T follicular helper cell (primary cell): ENCODE results near the gene RACGAP1.

ENCODE experiments used
- DNase-seq: peaks from one replicate; pipeline ENCODE4 v3.0.0-alpha.2; 2020; ENCODE audit warnings: low read depth

RACGAP1 gene

DNA sequence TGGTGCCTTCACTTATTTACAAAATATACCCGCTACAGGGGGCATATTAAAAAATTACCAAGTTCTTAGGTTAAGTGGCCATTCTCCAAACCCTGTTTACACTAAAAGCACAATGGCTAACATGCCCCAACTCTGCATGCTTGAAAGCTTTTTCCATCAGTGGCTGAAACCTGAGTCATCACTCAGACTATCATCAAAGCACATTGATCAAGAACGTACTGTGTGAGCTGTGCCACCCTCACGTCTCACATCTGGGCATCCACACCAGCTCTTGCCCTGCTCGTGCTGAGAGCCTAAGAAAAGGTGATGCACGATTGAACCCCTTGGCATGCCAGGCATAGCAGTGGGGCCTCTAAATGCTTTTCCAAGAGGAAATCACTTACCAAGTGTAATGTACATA is 39.3 kb downstream of the RACGAP1 start:
- DNase-seq, result no peak

DNA sequence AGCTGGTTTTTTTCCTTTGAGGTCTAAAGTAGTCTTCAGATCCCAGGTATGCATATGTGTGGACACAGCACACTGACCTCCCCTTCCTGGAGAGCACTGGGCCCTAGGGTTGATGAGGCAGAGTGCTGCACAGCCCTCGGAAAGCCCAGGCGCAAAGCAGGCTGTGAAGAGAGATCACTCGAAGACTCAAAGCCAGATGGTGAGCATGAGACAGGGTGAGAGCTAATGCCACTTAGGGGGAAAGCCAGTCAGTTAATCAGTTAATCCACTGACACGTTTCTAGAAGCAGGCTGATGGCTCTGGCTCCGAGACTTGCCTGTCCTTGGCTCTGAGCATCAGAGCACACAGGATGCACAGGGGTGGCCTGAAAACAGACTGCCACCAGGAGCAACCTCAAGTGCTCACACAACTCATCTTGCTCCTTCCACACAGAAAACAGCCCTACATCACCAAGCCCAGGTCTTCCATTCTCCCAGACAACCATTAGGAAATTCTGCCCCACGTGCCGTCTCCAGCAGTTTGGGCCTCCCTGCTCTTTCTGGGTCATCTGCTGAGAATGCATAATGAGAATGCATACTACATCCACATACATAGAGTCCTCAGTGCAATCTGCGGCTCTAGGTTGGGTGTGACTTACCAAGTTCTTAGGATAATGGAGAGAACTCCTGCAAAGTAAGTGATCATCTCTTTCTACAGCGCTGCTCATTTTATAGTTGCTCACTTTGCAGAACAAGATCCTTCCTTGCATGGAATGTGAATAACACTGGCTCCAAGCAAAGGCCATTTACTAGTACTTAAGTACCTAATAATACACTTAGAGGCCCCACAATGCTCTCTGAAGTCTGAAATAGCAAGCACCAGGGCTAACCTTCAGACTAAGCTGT is 40.6 kb downstream of the RACGAP1 start:
- no peak for DNase-seq

DNA sequence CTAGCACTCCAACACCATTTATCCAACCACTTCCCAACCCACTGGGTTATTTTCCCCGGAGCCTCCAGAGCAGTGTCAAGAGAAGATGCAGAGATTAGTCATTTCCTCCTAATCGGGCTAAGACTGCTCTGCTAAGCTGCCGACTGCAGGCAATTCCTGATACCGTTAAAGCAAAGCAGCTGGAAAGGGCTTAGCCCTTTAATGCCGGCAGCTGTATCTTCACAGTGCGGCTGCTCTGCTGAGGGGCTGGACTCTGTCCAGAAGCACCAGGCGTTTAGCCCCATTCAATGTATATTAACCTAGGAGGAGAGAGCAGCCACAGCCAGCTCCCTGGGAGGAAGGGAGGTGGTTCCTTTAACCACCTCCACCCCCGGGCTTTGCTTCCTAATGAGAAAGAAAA is 41.4 kb downstream of the RACGAP1 start:
- DNase-seq, result no peak

- no peak for DNase-seq
Observed at GRCh38 chr12:49982246-49983087, 42.8 kb downstream of the RACGAP1 start.

GRCh38 chr12:49980501-49981349 is 44.6 kb downstream of the RACGAP1 start:
- no peak for DNase-seq

DNA sequence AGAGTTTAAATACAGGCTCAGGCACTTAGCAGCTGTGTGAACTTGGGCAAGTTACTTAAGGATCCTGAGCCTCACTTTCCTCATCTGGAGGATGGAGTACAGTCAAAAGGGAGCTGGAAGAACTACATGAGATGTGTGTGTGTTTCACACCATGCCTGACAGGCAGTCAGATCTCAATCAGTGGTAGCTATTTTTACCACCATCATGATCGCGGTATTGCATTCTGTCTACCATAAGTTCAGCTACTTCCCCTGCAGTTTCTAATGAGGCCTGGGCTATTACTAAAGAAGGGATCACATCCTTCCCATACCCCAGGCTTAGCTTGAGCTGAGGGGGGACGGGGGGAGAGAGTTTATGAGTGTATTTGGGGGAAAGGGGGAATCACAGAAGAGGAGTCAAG is 45.5 kb downstream of the RACGAP1 start:
- DNase-seq, result no peak

DNA sequence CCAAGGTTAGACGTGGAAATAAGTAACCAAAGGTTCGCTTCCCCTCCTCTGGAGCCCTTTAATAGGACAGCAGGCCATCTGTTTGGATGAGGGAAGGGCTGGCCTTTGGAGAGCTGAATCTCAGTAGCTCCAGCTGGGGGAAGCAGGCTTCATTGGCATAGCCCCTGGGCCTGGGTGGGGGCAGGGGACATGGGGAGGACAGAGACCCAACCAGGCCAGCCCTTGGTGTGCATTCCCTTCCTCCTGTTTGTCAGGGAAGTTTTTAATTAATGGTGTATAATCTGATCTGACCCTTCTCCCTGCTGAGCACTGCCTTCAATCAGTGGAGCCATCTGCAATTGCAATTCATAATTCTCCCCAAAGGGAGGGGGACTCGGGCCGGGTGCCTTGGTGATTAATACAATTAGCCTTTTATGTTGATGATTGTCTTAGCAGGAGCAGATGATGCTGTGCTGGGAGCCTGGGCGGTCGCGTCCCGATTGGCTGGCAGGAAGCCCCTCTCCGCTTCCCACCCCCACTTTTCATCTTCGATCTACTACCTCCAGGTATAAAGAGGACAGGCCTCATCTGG is 46.2 kb downstream of the RACGAP1 start:
- DNase-seq, result no peak

- DNase-seq, result no peak
Observed at GRCh38 chr12:49978125-49978524, 47.2 kb downstream of the RACGAP1 start.

DNA sequence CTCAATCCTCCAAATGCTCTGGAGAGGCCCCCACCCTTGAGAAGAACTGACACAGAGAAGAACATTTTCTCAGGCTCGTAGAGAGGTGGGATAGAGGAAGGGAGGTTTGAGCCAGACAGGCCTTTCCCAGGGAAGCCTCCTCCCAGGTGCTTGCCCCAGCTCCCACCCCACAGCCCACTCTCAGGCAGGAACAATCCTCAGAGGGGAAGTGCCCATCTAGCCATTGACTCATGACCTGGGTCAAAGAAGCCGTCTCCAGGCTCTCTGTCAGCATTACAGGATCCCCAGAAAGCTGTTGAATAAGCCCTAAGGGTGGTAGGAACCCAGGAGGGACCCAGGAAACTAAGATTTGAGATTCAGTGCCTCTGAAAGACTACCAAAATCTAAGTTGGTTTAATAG is 48.7 kb downstream of the RACGAP1 start:
- no peak for DNase-seq

GRCh38 chr12:49975318-49975761 is 50.0 kb downstream of the RACGAP1 start:
- no peak for DNase-seq

DNA sequence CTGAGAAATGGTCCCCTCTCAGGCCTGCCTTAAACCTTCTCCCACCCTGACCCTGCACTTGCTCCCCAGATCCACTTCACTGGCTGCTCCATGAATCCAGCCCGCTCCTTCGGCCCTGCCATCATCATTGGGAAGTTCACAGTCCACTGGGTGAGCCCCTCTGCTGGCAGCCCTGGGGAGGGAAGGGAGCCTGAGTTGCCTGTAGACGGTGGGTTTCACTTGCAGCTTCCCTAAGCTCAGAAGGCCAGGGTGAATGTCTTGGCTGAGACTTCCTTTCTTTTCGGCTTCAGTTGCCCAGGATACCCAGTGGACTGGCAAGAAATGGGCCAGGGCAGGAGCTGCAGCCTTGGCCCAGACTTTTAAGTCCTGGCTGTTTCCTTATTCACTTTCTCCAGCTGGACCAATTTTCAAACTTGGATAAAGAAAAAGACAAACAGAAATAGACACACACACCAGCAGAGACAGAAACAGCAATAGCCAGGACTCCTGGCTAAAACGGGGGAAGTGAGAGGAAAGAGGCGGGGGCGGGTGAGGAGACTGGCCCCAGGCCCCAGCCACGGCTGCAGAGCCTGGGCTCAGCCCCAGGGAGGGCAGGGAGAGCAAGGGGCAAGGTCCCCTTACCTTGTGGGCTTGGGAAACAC is 50.5 kb downstream of the RACGAP1 start:
- DNase-seq, result no peak

DNA sequence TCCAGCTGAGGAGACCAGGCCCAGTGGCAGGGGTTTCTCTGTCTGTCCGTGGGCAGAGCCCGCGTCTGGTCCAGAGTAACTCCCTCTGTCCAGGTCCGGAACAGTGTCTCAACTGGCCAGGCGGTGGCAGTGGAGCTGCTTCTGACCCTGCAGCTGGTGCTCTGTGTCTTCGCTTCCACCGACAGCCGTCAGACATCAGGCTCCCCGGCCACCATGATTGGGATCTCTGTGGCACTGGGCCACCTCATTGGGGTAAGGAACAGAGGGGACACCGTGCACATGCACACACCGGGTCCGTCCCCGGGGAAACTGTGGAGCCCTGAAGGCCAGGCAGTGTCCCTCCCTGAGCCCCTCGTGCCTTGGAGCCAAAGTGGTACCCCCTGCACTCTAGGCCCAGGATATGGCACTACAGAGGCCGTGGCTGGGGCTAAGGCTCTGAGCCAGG is 51.0 kb downstream of the RACGAP1 start:
- no peak for DNase-seq

DNA sequence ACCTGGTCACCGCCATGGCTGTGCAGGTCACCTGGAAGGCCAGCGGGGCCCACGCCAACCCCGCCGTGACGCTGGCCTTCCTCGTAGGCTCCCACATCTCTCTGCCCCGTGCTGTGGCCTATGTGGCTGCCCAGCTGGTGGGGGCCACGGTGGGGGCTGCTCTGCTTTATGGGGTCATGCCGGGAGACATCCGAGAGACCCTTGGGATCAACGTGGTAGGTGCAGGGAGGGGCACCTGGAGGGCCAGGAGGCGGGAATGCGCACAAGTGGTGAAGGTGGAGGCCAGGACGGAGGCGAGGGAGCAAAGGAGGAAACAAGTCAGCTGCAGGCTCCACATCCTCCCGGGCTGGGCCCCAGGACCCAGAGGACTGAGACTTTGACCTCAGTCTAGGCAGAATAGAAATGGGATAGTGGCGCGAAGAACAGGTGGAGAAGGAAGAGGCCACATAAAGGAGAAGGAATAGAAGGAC is 51.9 kb downstream of the RACGAP1 start:
- DNase-seq, result no peak

GRCh38 chr12:49972641-49973360 is 52.5 kb downstream of the RACGAP1 start, which contains the start of gene AQP6:
AQP6 (plus strand) TSS chr12:49972947; CDS start chr12:49973174, 227 bp downstream.
- DNase-seq, result no peak

DNA sequence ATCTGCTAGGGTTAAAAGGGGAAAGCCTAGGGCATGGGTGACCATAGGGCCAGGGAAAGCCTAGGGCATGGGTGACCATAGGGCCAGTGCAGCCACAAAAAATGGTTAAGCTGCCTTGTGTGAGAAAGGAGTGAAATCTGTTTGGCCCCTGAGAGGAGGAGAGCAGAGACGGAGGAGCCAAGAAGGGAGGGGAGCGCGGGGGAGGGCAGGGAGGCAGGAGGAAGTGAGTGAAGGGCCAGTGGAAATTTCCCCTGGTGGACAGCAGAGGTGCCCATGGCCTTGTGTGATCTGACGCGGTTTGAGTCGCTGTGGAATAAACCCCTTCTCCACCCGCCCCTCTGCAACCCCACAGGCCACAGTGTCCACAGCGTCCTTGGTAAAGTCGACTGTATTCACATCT is 53.2 kb downstream of the RACGAP1 start:
- no peak for DNase-seq

DNA sequence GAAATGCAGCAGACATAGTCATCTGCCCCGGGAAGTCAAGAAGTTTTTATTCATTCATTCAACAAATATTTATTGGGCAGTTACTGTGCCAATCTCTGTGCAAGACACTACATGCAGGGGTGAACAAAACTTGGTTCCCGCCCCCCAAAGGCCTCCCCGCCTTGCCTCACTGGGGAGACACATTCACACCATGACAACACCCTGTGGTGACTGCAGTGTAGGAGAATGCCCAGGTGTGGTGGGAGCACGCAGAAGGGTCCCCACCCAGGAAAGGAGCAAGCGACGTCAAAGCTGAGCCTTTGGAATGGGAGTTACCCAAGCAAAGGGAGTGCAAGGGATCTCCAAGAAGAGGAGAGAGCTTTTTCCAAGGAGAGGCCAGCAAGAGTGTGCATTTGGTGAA is 54.2 kb downstream of the RACGAP1 start:
- no peak for DNase-seq

DNA sequence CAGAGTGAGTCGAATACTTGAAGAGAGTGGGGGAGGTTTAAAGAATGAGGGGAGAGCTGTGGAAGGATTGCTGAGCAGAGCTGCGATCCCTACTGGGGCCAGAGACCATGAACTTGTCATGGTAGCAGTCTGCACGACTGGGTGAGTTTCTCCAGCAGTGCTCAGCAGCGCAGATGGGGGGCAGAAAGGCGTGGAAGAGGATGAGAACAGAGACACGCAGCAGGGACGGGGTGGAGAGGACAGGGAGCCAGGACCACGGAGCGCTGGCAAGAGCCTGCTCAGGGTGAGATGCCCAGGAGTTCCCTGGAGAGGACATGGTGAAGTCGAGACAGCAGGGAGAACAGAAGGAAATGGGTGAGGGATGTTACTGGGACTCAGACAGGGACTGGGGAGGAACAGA is 54.6 kb downstream of the RACGAP1 start:
- no peak for DNase-seq

DNA sequence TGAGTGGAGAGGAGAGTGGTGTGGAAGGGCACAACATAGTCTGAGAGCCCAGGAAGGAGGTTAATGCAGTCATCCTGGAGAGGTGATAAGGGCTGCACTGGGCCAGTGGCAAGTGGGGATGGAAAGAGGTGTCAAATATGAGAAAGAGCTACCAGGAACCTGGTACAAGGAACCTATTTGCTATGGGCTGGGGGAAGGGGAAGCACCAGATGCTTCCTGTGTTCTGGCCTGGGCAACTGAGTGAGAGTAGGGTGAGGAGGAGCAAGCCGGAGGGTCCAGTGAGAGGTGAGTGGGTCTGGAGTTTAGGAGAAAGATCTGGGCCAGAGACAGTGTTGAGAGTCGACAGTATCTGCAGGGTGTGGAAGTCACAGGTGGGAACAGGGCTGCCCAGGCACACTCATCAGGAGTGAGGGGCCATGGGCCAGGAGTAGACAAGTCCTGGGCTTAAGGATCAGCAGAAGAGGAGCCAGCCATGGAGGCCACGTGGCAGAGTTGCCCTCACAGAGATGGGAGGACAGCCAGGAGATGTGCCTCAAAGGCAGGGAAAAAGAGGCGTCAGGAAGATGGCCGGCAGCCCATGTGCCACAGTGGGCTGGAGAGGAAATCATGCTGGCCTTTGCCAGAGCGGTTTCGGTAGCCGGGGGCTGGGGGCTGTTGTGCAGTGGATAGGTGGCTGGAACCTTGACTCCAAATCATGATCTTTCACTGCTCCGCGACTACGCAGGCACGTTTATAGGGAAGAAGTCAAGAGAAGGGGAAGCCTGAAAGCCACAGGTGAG is 55.5 kb downstream of the RACGAP1 start:
- no peak for DNase-seq

DNA sequence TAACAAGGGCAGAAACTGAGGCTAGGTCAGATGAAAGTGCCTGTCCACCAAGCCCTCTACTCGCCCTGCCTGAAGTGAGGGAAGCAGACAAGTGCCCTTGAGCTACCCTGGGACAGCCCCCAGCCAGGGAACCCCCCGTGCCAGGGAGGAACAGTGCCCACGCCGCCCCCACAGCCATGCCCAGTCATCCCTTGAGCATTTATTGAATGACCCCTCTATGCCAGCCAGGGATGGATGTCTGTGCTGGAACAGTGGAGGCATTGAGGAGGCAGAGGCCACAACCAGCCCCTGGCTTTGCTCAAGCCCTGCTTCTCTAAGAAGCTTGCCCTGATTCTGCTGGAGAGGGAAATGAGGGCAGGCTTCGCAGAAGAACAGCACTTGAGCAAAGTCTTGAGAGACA is 56.3 kb downstream of the RACGAP1 start:
- no peak for DNase-seq
